Loucy (cell line): Measurements from ENCODE around the gene VAT1.

Experiments used
- H2AFZ ChIP-seq: fragments of 200-600 bp; sonication (generic); 2 replicates; pipeline ENCODE4 v1.6.0; 2016; ENCODE audit warnings: antibody characterized with exemption, mild to moderate bottlenecking, low read length, moderate library complexity
- H3F3A ChIP-seq: fragments of 200-600 bp; 2 replicates; pipeline ENCODE4 v1.6.0; 2016; ENCODE audit warnings: antibody characterized with exemption, low read depth, mild to moderate bottlenecking
- H3K27me3 ChIP-seq: fragments of 200-600 bp; sonication (generic); 2 replicates; pipeline ENCODE4 v1.6.1; 2014; ENCODE audit warnings: low read length, mild to moderate bottlenecking; ENCODE audit not compliant: insufficient read depth, poor library complexity, severe bottlenecking
- H3K36me3 ChIP-seq: fragments of 200-600 bp; sonication (generic); 2 replicates; pipeline ENCODE4 v1.6.1; 2016; ENCODE audit warnings: low read length; ENCODE audit not compliant: insufficient read depth
- H3K4me1 ChIP-seq: fragments of 200-600 bp; sonication (generic); 2 replicates; pipeline ENCODE4 v1.5.1; 2014; ENCODE audit warnings: low read length, mild to moderate bottlenecking; ENCODE audit not compliant: insufficient read depth, poor library complexity, severe bottlenecking
- H3K4me2 ChIP-seq: fragments of 200-600 bp; sonication (generic); 2 replicates; pipeline ENCODE4 v1.6.0; 2014; ENCODE audit warnings: antibody characterized with exemption, low read length, low read depth, mild to moderate bottlenecking; ENCODE audit not compliant: poor library complexity, severe bottlenecking
- H3K4me3 ChIP-seq: fragments of 200-600 bp; sonication (generic); 2 replicates; pipeline ENCODE4 v1.5.1; 2014; ENCODE audit warnings: low read length, mild to moderate bottlenecking, mixed read lengths; ENCODE audit not compliant: poor library complexity, severe bottlenecking
- H3K79me2 ChIP-seq: fragments of 200-600 bp; sonication (generic); 2 replicates; pipeline ENCODE4 v1.6.1; 2014; ENCODE audit warnings: low read length; ENCODE audit not compliant: insufficient read depth
- H3K9ac ChIP-seq: fragments of 200-600 bp; sonication (generic); 2 replicates; pipeline ENCODE4 v1.6.0; 2014; ENCODE audit warnings: mild to moderate bottlenecking, low read depth, low read length, moderate library complexity; ENCODE audit not compliant: poor library complexity, severe bottlenecking
- H3K9me2 ChIP-seq: fragments of 200-600 bp; sonication (generic); replicated peaks from 2 replicates; pipeline ENCODE4 v1.6.1; 2016; ENCODE audit warnings: low read depth, low read length, mixed read lengths
- H3K9me3 ChIP-seq: fragments of 200-600 bp; sonication (generic); 2 replicates; pipeline ENCODE4 v1.6.1; 2014; ENCODE audit warnings: mild to moderate bottlenecking, antibody characterized with exemption, low read length, low read depth; ENCODE audit not compliant: insufficient read depth
- H4K20me1 ChIP-seq: fragments of 200-600 bp; sonication (generic); 2 replicates; pipeline ENCODE4 v1.6.0; 2014; ENCODE audit warnings: antibody characterized with exemption, low read length, mild to moderate bottlenecking; ENCODE audit not compliant: insufficient read depth, poor library complexity, severe bottlenecking
- EZH2phosphoT487 ChIP-seq: fragments of 200-600 bp; IDR thresholded peaks from 2 replicates; pipeline ENCODE4 v1.6.1; 2018; ENCODE audit warnings: antibody characterized with exemption, mild to moderate bottlenecking, moderate library complexity, borderline replicate concordance
- TF ChIP-seq, protein P1 (sequence below): fragments of 200-600 bp; sonication (generic); conservative IDR thresholded peaks from 2 replicates; pipeline ENCODE4 v1.5.1; 2014; ENCODE audit warnings: mild to moderate bottlenecking, antibody characterized with exemption, low read length

Gene VAT1

DNA sequence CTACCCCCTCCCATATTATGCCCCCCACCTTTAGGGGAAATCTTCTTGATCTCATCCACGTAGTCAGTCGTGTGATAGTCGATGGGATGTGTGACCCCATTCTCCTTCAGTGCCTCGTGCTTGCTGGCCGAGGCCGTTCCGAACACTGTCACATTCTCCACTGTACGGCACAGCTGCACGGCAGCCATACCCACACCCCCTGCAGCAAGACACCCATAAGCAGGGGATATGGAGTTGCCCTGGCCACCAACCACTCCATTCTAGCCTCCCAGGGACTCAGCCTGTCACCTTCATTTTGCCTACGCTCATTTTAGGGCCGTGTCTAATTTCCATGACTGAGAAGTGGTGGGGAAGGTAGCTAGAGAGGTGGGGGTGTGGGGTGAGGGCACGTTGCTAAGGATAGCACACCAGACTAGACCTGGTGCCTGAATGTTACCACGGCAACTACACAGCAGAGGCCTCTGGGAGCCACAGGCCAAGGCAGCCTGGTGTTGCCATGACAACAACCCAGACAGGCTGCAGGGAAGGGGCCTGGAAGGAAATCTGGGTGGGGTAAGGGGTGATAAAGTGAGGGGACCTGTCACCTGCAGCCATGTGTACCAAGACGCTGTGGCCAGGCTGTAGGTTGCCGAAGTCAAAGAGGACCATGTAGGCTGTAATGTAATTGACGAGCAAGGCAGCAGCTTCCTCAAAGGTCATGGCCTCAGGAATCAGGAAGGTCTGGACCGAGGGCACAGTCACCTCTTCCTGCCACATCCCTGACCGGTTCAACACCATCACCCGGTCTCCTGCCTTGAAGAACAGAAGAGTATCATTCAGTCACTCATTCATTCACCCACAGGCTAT lies 4.0 kb downstream of the VAT1 start:
- Histone ChIP-seq H3F3A (0 out of 2 replicates have a peak, but pooled peaks cover 4% of the 10 kb centered on the region), H3K27me3 (no peaks in the 10 kb centered on the region), H3K4me1 (peaks cover 29% of the 10 kb centered on the region), H2AFZ (no peak overlapping the region), H4K20me1 (peaks cover 24% of the 10 kb centered on the region), H3K36me3 (peaks cover 27% of the 10 kb centered on the region; the same call in 1 of the 2 replicates), H3K79me2 (peaks cover 46% of the 10 kb centered on the region), H3K9ac (no peak overlapping the region), H3K9me2 (no peaks in the 10 kb centered on the region), H3K4me3 (peak overlapping the region; percentile 92), H3K9me3 (no peaks in the 10 kb centered on the region), H3K4me2 (peak overlapping the region; percentile 91)
- TF ChIP-seq, protein P1, sequence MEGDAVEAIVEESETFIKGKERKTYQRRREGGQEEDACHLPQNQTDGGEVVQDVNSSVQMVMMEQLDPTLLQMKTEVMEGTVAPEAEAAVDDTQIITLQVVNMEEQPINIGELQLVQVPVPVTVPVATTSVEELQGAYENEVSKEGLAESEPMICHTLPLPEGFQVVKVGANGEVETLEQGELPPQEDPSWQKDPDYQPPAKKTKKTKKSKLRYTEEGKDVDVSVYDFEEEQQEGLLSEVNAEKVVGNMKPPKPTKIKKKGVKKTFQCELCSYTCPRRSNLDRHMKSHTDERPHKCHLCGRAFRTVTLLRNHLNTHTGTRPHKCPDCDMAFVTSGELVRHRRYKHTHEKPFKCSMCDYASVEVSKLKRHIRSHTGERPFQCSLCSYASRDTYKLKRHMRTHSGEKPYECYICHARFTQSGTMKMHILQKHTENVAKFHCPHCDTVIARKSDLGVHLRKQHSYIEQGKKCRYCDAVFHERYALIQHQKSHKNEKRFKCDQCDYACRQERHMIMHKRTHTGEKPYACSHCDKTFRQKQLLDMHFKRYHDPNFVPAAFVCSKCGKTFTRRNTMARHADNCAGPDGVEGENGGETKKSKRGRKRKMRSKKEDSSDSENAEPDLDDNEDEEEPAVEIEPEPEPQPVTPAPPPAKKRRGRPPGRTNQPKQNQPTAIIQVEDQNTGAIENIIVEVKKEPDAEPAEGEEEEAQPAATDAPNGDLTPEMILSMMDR, result no peak
- TF ChIP-seq EZH2phosphoT487, result no peak

DNA sequence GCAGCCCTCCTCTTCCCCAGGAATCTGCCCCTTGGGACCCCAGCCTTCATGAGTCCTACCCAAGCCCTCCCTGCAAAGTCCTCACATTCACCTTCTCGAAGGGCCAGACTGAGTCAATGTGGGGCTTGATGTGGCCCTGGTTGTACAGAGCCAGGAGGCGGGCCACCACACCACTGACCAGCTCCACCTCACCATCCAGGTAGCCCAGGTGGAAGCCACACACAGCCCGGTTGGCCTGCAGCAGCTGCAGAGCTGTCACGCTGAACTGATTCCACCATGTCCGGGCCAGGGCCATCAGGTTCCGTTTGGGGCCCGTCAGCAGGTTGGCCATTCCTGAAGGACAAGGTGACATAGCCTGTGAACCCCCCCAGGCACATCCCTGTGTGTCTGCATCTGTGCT lies 6.0 kb downstream of the VAT1 start:
- H3K4me1 ChIP-seq, result peaks cover 29% of the 10 kb centered on the region
- TF ChIP-seq, protein P1, result no peak
- TF ChIP-seq EZH2phosphoT487, result no peak
- H3K4me3 ChIP-seq, result no peak overlapping the region
- H4K20me1 ChIP-seq, result peaks cover 24% of the 10 kb centered on the region
- no peaks in the 10 kb centered on the region for H3K9me3 ChIP-seq
- H2AFZ ChIP-seq, result no peak overlapping the region
- H3K9me2 ChIP-seq, result no peaks in the 10 kb centered on the region
- no peak overlapping the region for H3K4me2 ChIP-seq
- no peak overlapping the region for H3K9ac ChIP-seq
- H3F3A ChIP-seq, result no peaks in the 10 kb centered on the region
- no peaks in the 10 kb centered on the region for H3K27me3 ChIP-seq
- H3K36me3 ChIP-seq, result peaks cover 27% of the 10 kb centered on the region; the same call in 1 of the 2 replicates
- H3K79me2 ChIP-seq, result peaks cover 40% of the 10 kb centered on the region

DNA sequence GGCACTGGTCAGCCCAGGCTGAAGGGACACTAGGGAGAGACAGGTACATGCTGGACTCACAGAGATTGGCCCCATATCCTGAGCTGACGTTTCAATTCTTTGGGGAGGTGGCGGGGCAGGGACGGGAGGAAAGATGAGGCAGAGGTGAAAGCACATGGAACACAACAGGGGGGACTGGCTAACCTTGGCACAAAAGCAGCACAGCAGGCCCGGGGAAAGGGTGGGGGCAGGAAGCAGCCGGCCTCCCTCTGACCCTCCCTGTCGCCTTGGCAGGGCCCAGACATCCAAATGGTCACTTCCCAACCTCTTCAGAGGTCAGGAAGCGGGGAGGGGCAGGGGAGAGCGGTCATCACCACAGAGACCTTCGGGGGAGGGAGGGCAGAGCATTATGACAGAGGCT lies 6.6 kb downstream of the VAT1 start:
- no peak overlapping the region for H3K4me2 ChIP-seq
- H3K9ac ChIP-seq, result no peak overlapping the region
- no peak overlapping the region for H3K4me3 ChIP-seq
- H3F3A ChIP-seq, result no peaks in the 10 kb centered on the region
- TF ChIP-seq, protein P1, result no peak
- no peak for TF ChIP-seq EZH2phosphoT487
- H3K36me3 ChIP-seq, result peaks cover 27% of the 10 kb centered on the region; the same call in 1 of the 2 replicates
- H3K9me3 ChIP-seq, result no peaks in the 10 kb centered on the region
- H2AFZ ChIP-seq, result no peak overlapping the region
- no peaks in the 10 kb centered on the region for H3K27me3 ChIP-seq
- H4K20me1 ChIP-seq, result peaks cover 21% of the 10 kb centered on the region
- peaks cover 24% of the 10 kb centered on the region for H3K4me1 ChIP-seq
- peaks cover 34% of the 10 kb centered on the region for H3K79me2 ChIP-seq
- H3K9me2 ChIP-seq, result no peaks in the 10 kb centered on the region
